Stimulated activated CD4-positive, alpha-beta T cell treated with anti-CD3 and anti-CD28 coated beads, TNF-alpha, amount 100 ng/mL, for 48 hours (primary cell): ENCODE measurements around the gene DAPK1.

Source experiments
- DNase-seq, 3 donors: peaks; one replicate each; pipeline ENCODE4 v3.0.0-alpha.2; 2020; ENCODE audit warnings: low read depth in 3 of 3

Gene DAPK1

GRCh38 chr9:87569008-87569509 is 71.4 kb downstream of the DAPK1 start:
- DNase-seq = no peak

- no peak for DNase-seq
Observed at GRCh38 chr9:87569518-87569917, 71.9 kb downstream of the DAPK1 start.

GRCh38 chr9:87570000-87570908 is 72.6 kb downstream of the DAPK1 start:
- no peak for DNase-seq

GRCh38 chr9:87572719-87573118 is 75.1 kb downstream of the DAPK1 start:
- DNase-seq = no peak

GRCh38 chr9:87573841-87574342 is 76.2 kb downstream of the DAPK1 start:
- DNase-seq = no peak

GRCh38 chr9:87577746-87578145 is 80.1 kb downstream of the DAPK1 start:
- DNase-seq = no peak

- DNase-seq = no peak
Observed at GRCh38 chr9:87578625-87579024, 81.0 kb downstream of the DAPK1 start.

- no peak for DNase-seq
Observed at GRCh38 chr9:87579781-87580541, 82.3 kb downstream of the DAPK1 start.

GRCh38 chr9:87580941-87581438 is 83.3 kb downstream of the DAPK1 start:
- DNase-seq = no peak

- DNase-seq = no peak
Observed at GRCh38 chr9:87581513-87581912, 83.8 kb downstream of the DAPK1 start.

- DNase-seq = no peak
Observed at GRCh38 chr9:87581949-87582637, 84.4 kb downstream of the DAPK1 start.

- DNase-seq = no peak
Observed at GRCh38 chr9:87584326-87584725, 86.7 kb downstream of the DAPK1 start.

GRCh38 chr9:87585123-87585855 is 87.6 kb downstream of the DAPK1 start:
- no peak for DNase-seq

- DNase-seq = no peak
Observed at GRCh38 chr9:87586731-87587355, 89.2 kb downstream of the DAPK1 start.

- no peak for DNase-seq
Observed at GRCh38 chr9:87587356-87587745, 89.7 kb downstream of the DAPK1 start.

- no peak for DNase-seq
Observed at GRCh38 chr9:87587864-87588263, 90.2 kb downstream of the DAPK1 start.

- no peak for DNase-seq
Observed at GRCh38 chr9:87588339-87588738, 90.7 kb downstream of the DAPK1 start.

GRCh38 chr9:87590996-87591395 is 93.3 kb downstream of the DAPK1 start:
- DNase-seq = no peak

- DNase-seq = no peak
Observed at GRCh38 chr9:87592554-87593358, 95.1 kb downstream of the DAPK1 start.
